Skin epidermis (tissue), 12 donors: ENCODE data around the gene HAPLN2.

Experiments used
- H3K27ac ChIP-seq, 21 experiments: fragments of 200-600 bp; sonication (generic) in 11 of 21; one replicate each; pipeline ENCODE4 v1.5.0; 2020; ENCODE audit warnings: mild to moderate bottlenecking in 3 of 21, inconsistent platforms in 2 of 21, moderate library complexity in 2 of 21
- H3K4me3 ChIP-seq, 7 experiments: fragments of 200-600 bp; sonication (generic) in 2 of 7; one replicate each; pipeline ENCODE4 v1.5.0; 2020; ENCODE audit warnings: inconsistent platforms in 2 of 7, mild to moderate bottlenecking in 2 of 7, moderate library complexity in 1 of 7

HAPLN2 gene

GRCh38 chr1:156670791-156671190, 51.6 kb downstream of the HAPLN2 start:
- Histone ChIP-seq H3K27ac (peak overlapping the region in 1 of 21 experiments; percentile 3), H3K4me3 (no peak overlapping the region)

GRCh38 chr1:156671804-156672203, 52.6 kb downstream of the HAPLN2 start:
- no peak overlapping the region for H3K4me3 ChIP-seq
- no peak overlapping the region for H3K27ac ChIP-seq

GRCh38 chr1:156673387-156674121, 54.3 kb downstream of the HAPLN2 start:
- Histone ChIP-seq H3K27ac (no peak overlapping the region), H3K4me3 (no peak overlapping the region)
